Sciatic nerve (tissue), 2 donors: ENCODE results near the gene PIK3CA. TPM values are rescaled to one million over a fixed set of nuclear protein-coding genes. Genes with fewer than 3 reads are reported as not detected.
"Not testable (repeated sequence)": the region's sequence is repeated elsewhere in the genome, so short reads cannot be mapped to it uniquely, and the experiment has no call there.

Experiments
- ATAC-seq: fragments of 200-7000 bp; cut with Tn5 transposase; one replicate; pipeline ENCODE4 v1.9.1; 2020; ENCODE audit warnings: mild to moderate bottlenecking, moderate library complexity
- DNase-seq: peaks from one replicate; pipeline ENCODE4 v3.0.0-alpha.2; 2020; ENCODE audit warnings: low spot score
- intact Hi-C: fragments of 100-400 bp; cut with DNase I; formaldehyde crosslinking; loops from one replicate; pipeline ENCODE4 v1.14.2; 2022
- total RNA-seq: library from RNA; stranded (reverse); fragmentation: NEBNext Ultra II Directional; extraction: Animal tissue kit (Norgen Biotek cat#: 25700); gene quantifications from one replicate; pipeline ENCODE4 v1.2.1, GENCODE V29; 2021
- donor health status: DM: no; HTN: no; CAD: no.
- donor health status: DM: no; HTN: no; CAD: no.

Gene PIK3CA
- total RNA-seq = 41.0 TPM

- intact Hi-C loops = loop anchor here (10.0 kb wide), 1 partner anchor 167 kb away; no protein-coding TSS in a partner anchor
- DNase-seq (peak; percentile 95), ATAC-seq (peak; percentile 99)
These were observed at the start of gene PIK3CA for GRCh38 chr3:179147873-179148615. Gene PIK3CA, plus strand, starts transcription at chr3:179148357. Its CDS starts 50,469 bp downstream, at chr3:179198826.

- intact Hi-C loops = loop anchor here (10.0 kb wide), 1 partner anchor 196 kb away; no protein-coding TSS in a partner anchor
- ATAC-seq = no peak
- DNase-seq = no peak
These were observed 49.6 kb upstream of the PIK3CA start for GRCh38 chr3:179098388-179099077.

- peak; percentile 26 for ATAC-seq
- no peak for DNase-seq
- intact Hi-C loops = no loop called here
These were observed 47.5 kb upstream of the PIK3CA start for GRCh38 chr3:179100652-179101051.

- intact Hi-C loops = no loop called here
- ATAC-seq = no peak
- no peak for DNase-seq
These were observed 42.3 kb upstream of the PIK3CA start for GRCh38 chr3:179105881-179106280.

- ATAC-seq (no peak), DNase-seq (no peak)
- intact Hi-C loops = no loop called here
These were observed 40.5 kb upstream of the PIK3CA start for GRCh38 chr3:179107617-179108016.

- DNase-seq (no peak), ATAC-seq (no peak)
- intact Hi-C loops = no loop called here
These were observed 40.1 kb upstream of the PIK3CA start for GRCh38 chr3:179108086-179108485.

GRCh38 chr3:179113903-179114302 is 34.3 kb upstream of the PIK3CA start:
- intact Hi-C loops = no loop called here
- DNase-seq (no peak), ATAC-seq (no peak)

GRCh38 chr3:179115444-179115843 is 32.7 kb upstream of the PIK3CA start:
- DNase-seq, intact Hi-C loops, ATAC-seq: not testable (repeated sequence)

GRCh38 chr3:179116816-179117215 is 31.3 kb upstream of the PIK3CA start:
- no peak for ATAC-seq
- intact Hi-C loops = no loop called here
- no peak for DNase-seq

GRCh38 chr3:179132191-179132890 is 15.8 kb upstream of the PIK3CA start:
- ATAC-seq, DNase-seq, intact Hi-C loops: not testable (repeated sequence)

GRCh38 chr3:179133575-179133974 is 14.6 kb upstream of the PIK3CA start:
- ATAC-seq (no peak), DNase-seq (no peak)
- intact Hi-C loops = no loop called here

GRCh38 chr3:179136195-179136594 is 12.0 kb upstream of the PIK3CA start:
- no peak for ATAC-seq
- intact Hi-C loops = no loop called here
- DNase-seq = no peak

- ATAC-seq = no peak
- DNase-seq = no peak
- intact Hi-C loops = loop anchor here (10.0 kb wide), 1 partner anchor 173 kb away; no protein-coding TSS in a partner anchor
These were observed 6.3 kb upstream of the PIK3CA start for GRCh38 chr3:179141890-179142289.

- peak; percentile 84 for ATAC-seq
- intact Hi-C loops = loop anchor here (10.0 kb wide), 1 partner anchor 168 kb away; no protein-coding TSS in a partner anchor
- DNase-seq = no peak
These were observed 1.1 kb upstream of the PIK3CA start for GRCh38 chr3:179146911-179147513.

GRCh38 chr3:179147514-179147872 is 664 bp upstream of the PIK3CA start:
- DNase-seq = no peak
- intact Hi-C loops = loop anchor here (10.0 kb wide), 1 partner anchor 167 kb away; no protein-coding TSS in a partner anchor
- peak; percentile 54 for ATAC-seq

GRCh38 chr3:179148616-179149405 is 654 bp downstream of the PIK3CA start:
- DNase-seq = peak; percentile 67
- ATAC-seq = peak; percentile 4

GRCh38 chr3:179149406-179149867 is 1.3 kb downstream of the PIK3CA start:
- DNase-seq = no peak
- ATAC-seq = no peak
- intact Hi-C loops = loop anchor here (10.0 kb wide), 1 partner anchor 165 kb away; no protein-coding TSS in a partner anchor

More at GRCh38 chr3:179148616-179149405, 654 bp downstream of the PIK3CA start:
- intact Hi-C loops = loop anchor here (10.0 kb wide), 1 partner anchor 166 kb away; no protein-coding TSS in a partner anchor

- no peak for DNase-seq
- intact Hi-C loops = loop anchor here (10.0 kb wide), 1 partner anchor 165 kb away; no protein-coding TSS in a partner anchor
These were observed 1.8 kb downstream of the PIK3CA start for GRCh38 chr3:179149951-179150350.

More at GRCh38 chr3:179149951-179150350, 1.8 kb downstream of the PIK3CA start:
- no peak for ATAC-seq
